ENCODE data around the gene MRPL1.
"Not testable (repeated sequence)": the region's sequence is repeated elsewhere in the genome, so short reads cannot be mapped to it uniquely, and the experiment has no call there.

MRPL1 gene

DNA sequence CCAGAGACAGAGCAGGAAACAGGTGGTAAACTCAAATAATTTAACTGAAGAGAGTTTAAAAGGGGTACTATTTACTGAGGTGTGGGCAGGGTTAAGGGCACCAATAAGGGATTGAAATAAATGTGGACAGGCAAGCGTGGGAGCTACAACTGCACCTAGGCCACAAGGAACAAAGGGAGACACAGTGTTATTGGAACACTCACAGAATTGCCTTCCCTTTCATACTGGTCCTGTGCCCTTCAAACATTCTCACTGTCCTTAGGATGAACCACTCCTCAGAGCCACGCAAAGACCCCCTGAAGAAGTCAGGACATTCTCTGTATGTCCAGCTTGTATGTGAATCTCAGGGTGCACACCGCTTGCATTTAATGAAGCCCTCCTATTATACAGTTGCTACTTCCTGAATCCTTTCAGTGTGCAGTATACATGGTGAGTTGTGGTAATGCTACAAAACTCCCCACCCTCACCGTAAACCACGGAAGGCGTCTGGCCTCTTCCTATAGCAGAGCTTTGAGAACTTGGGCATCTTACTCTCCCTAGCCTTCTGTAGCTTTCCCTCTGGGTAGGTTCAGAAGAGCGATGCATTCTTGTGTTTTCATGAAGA is 9.6 kb upstream of the MRPL1 start:
- DNase-seq, result no peak

DNA sequence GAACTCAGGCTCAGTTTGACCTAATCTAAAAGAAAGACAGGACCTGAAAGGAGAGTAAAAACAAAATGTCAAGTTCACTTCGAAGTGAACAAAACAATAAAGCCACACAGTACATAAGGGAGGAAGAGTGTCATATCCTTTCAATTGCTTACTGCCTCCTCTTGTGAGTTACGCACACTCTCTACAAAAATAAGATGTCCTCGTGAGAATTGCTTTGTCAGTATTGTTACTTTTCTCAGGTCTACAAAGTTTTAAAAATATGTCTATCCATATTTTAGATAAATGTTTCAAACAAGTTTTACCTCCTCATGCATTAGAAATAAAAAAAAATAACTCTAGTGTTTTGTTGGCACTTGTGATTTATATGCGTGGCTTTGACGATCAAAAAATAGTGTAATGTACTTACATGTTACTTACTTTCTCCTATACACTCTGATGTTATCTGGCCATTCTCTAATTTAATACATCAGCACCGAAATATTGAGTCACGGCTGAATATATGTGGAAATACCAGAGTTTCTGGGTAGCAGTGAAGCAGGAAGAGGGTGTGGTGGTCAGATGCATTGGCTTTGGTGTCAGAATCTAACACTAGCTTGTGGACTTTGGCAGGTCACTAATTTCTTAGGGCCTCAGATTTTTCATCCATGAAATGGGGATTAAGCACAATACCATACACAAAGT is 8.1 kb upstream of the MRPL1 start:
- DNase-seq, result no peak

DNA sequence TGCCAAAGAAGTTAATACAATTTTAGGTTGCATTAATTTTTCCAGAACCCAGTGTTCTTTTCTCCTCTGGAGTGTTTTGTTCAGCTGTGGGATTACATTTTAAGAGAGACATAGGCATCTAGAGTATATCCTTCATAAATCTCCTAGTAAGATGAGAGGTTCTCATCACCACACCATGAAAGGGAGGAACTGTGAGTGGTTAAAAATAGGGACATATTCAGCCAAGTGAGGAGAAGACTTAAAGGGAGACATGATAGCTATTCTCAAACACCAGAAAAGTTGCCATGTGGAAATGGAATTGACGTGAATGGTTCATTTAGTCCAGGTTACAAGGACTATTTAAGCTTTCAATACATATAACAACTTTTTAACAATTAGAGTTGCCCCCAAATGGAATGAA is 6.5 kb upstream of the MRPL1 start:
- DNase-seq, result no peak

- no peak for DNase-seq
These were observed 3.4 kb upstream of the MRPL1 start for GRCh38 chr4:77859256-77859655.

- no peak for DNase-seq
These were observed 1.1 kb upstream of the MRPL1 start for GRCh38 chr4:77861495-77861894.

- DNase-seq, result not testable (repeated sequence)
These were observed 711 bp downstream of the MRPL1 start for GRCh38 chr4:77863341-77863740.

DNA sequence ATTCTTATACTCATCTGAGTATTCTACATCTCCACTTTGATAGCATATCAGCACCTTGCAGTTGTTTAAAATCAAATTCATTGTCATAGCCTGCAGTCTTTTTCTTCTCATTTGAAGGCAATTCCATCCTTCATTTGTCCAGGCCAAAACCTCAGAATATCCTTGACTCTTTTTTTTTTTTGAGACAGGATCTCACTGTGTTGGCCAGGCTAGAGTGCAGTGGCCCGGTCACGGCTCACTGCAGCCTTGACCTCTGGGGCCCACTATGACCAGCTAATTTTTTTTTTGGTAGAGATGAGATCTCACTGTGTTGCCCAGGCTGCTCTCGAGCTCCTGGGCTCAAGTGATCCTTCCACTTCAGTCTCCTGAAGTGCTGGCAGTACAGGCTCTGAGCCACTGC is 2.6 kb downstream of the MRPL1 start:
- no peak for DNase-seq

GRCh38 chr4:77872723-77873445 is 10.3 kb downstream of the MRPL1 start:
- no peak for DNase-seq

DNA sequence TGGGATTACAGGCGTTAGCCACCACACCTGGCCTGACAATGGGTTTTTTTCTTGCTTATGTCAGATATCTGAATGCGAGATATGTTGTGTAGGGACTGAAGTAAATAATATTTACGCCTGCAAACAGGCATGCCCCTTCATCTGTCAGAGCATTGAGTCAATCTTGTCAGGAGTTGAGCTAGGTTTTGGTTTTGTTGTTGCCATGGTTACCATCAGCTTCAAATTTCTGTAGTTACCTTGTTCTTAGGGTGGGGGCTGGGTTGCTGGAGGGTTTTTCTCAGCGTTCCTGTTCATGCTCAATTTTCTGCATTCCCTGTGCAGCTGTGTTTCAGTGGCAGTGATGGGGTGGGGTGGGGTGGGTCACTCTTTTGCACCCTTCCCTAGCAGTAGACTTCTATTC is 14.5 kb downstream of the MRPL1 start:
- DNase-seq, result no peak

DNA sequence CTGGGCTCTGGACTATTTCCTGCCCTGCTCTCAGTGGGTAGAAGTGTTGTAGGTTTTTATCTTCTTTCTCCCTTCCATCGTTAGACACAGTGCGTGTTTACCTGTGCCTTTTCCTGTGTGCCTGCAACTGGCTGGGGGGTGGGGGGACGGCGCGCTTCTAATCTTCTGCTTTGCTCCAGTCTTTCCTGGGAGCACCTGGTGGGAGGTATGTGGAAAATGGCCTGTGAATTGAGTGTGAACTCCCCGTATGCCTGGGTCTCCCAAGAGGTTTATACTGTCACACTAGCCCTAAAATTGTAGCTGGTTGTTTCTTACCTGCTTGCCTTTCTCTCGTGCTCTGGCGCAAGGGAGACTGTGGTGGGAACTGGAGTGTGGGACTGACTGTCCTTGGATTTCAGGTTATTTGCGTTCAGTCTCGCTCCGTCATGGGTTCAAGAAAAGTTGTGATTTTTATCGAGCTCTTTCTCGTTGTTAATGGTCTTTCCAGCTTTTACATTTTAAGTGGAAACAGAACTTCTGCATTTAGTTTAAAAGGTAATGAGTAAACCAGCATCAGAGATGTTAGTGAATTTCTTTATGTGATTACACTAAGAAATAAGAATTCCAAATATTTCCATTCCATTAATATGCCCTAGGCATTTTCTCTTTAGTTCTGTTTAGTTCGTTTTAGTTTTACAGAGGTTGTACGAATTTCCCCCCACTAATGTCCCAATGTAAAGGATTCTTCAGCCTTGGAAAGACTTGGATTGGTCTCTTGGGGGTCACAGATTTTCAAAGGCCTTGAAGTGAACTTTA is 15.3 kb downstream of the MRPL1 start:
- DNase-seq, result no peak

GRCh38 chr4:77880784-77881183 is 18.2 kb downstream of the MRPL1 start:
- DNase-seq, result no peak

- no peak for DNase-seq
These were observed 19.0 kb downstream of the MRPL1 start for GRCh38 chr4:77881460-77882295.

DNA sequence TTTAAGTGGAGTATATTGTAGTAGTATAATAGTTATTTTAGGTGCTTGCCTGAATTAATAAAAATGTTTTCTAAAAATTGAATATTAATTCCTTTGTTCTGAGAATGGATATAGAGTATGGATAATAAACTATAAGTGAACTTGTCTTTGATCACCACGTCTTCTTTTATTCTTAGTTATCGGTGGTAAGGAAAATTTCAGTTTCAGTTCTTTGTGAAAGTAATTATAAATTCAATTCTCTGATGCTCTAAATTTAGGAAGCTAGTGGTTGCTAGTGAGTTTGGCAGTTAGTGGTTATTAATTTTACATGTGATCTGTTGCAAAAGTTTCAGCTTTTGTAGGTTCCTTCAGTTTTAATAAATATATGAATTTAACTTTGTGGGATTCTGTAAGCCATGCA is 30.8 kb downstream of the MRPL1 start:
- no peak for DNase-seq

- DNase-seq, result no peak
These were observed 37.0 kb downstream of the MRPL1 start for GRCh38 chr4:77899607-77900006.

DNA sequence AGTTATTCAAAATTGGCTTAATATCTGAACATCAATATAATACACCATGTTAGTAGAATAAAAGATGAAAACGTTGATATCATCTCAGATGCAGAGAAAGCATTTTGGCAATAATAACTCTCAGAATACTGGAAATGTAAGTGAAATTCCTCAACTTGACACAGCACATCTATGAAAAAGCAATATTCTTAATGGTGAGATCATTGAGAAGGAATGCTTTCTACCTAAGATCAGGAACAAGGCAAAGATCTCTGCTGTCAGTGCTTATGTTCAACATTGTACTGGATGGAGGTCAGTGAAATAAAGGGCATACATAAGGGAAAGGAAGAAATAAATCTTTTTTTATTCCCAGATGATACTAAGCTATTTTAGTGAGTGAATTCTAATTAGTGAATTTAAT is 40.6 kb downstream of the MRPL1 start:
- no peak for DNase-seq

DNA sequence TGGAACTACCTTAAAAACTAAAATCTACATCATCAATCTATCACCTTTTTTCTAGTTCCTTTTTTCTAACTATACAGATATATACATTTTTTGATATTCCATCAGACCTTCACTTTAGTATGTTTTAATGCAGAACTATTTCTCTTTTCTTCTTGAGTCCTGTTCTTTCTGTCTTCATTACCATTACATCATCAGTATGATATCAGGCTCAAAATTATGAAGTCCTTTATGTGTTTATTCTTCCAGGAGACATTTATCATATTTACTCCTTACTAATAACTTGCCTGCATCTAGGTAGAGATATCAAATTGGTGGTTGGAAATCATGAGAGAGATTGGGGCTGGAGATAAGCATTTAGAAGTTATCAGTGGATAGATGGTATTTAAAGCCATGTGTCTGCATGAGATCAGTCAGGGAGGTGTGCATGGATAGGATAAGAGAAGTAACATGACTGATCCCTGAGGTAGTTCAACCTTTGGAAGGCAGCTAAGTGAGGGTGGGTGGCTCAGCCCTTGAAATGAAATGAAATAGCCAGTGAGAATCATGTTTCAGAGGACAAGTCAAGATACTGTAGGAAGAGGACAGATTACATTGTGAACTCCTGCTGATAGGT is 43.1 kb downstream of the MRPL1 start:
- no peak for DNase-seq

DNA sequence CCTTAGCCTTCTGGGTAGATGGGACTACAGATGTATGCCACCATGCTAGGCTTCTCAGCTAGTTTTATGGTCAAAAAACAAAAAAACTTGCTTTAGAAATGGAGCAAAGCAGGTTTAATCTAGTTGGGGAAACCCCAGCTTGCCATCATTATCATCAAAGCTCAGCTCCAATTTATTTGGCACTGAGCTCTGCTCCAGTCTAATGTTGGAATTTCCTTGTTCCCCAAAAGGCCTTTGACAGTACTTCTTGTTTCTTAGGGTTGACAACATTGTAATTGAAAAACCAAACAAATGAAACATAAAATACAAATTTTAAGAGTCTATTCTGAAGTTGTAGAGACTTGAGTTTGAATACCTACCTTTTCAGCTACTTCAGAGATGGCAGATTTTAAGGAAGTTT is 48.0 kb downstream of the MRPL1 start:
- DNase-seq, result no peak

DNA sequence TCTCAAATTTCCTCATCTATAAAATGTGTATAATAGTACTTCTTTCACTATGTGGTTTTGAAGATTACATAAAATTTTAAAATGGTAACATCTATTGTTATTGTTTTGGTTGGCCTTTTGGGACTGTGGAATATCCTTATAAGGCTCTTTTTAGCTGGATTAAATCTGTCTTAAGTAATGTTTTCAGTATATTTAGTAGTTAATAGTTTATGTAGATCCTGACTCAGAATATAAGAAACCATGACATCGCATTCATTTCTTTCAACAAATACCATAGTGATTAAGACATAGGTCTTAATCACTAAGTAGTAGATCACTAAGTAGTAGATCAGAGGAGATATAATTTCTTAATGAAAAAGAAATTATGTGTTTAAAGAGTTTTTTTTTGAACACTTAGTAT is 48.5 kb downstream of the MRPL1 start:
- DNase-seq, result no peak

GRCh38 chr4:77911842-77912450 is 49.3 kb downstream of the MRPL1 start:
- no peak for DNase-seq

- no peak for DNase-seq
These were observed 50.7 kb downstream of the MRPL1 start for GRCh38 chr4:77913348-77913747.

DNA sequence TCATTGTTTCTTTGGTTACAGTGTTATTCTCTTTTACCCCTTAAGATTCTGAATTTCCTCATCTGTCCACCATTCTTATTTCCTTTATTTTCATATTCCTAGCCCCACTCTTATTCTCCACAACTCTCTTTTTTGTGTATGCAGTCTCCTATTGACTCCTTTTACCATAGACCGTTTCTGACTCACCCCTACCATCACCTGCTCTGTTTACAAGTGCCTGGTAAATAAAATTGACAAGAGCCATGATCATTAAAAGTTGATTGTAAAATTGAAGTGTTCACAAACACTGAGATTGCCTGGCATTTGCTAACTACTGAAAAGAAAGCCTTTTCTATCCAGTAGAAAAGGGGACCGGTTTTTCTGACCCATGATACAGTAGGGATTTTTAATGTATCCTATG is 54.4 kb downstream of the MRPL1 start:
- DNase-seq, result no peak

DNA sequence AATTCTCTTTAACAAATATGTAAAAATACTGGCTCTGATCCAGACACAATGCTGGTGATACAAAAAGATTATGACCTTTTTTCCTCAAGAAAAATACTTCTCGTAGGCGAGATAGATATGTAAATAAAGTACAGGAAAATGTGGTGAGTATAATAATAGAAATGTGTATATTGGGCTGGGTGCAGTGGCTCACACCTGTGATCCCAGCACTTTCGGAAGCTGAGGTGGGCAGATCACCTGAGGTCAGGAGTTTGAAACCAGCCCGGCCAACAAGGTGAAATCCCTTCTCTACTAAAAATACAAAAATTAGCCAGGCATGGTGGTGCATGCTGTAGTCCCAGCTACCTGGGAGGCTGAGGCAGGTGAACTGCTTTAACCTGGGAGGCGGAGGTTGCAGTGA is 55.0 kb downstream of the MRPL1 start:
- DNase-seq, result no peak

All from left hindlimb (tissue), 1 donor.